GM18873 (cell line): Measurements from ENCODE around the gene TMEM273.

ENCODE experiments used
- ATAC-seq: cut with Tn5 transposase; IDR thresholded peaks from one replicate; pipeline ENCODE4 v1.9.1; 2021; ENCODE audit warnings: mild to moderate bottlenecking, moderate library complexity, moderate number of reproducible peaks; ENCODE audit not compliant: unreplicated experiment, low FRiP score

The TMEM273 gene

GRCh38 chr10:49105076-49105475 is 83.1 kb downstream of the TMEM273 start:
- ATAC-seq: no peak
